ENCODE data around the gene ITGA1. TPM values are rescaled to one million over a fixed set of nuclear protein-coding genes. Genes with fewer than 3 reads are reported as not detected.

Gene ITGA1
- total RNA-seq, 1 donor from 2014 or later = 62.3 TPM

- no peak for DNase-seq (ENCODE audit: low spot score)
Observed at GRCh38 chr5:52895572-52896413, 108.1 kb downstream of the ITGA1 start.

DNA sequence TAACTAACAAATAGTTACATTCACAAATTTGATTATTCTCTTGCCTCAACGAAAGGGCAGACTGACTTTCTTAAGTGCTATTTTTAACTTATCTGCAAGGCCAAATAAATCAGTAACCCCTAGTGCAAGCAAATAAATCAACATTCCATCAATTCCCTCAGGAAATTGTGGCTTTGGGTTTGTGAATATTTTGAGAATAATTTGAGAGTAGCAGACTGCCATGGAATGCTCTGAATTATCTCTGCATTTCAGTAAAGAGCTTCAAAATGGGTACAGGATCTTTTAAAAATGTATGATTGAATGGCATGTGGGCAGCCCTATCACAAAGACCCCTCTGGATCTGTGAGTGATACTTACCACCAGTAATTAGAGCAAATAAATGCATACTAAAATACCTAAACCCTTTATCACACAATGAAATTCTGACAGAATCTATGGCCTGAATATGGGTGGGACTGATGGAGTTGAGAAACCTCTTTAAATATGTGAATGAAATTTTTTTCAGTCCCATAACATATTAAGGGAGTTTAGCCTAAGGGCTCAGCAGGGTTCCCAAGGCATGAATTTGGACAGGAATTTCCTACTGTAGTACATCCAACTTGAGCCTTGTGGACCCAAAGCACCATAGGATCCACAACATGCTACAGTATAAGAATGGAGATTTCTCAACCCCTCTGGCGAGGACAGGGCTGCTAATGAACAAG is 109.0 kb downstream of the ITGA1 start:
- no peak for DNase-seq (ENCODE audit: low spot score)

- DNase-seq (ENCODE audit: low spot score) = no peak
Observed at GRCh38 chr5:52897238-52897614, 109.5 kb downstream of the ITGA1 start.

DNA sequence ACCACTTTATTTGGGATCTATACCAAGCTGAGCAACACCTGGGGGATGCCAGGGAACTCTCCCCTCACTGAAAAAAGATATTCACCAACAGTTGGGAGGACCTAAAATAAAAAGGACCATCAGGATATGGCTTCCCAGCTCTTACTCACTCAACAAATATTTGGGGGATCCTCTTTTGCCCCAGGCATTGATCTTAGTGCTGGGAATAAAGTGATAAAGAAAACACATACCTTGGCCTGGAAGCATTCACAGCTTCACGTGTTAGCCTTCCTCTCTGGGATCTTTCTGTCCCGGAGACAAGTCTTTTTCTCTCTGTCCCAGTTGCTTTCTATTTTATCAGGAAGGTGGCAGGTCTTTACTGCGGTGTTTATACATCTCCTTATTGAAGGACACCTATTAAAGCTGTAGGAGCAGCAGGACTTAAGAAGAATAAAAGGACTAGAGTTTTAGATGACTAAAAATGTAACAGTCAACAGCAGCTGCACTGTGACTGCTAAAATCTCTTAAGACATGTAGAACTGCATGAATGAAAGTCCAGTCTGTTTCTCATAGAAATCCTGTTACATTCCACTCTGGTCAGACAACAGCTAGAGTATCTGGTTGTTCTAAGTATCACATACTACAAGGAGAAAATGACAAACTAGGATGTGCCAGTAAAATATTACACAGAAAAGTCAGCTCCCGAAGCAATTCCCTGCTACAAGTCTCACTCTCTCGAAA is 111.4 kb downstream of the ITGA1 start:
- no peak for DNase-seq (ENCODE audit: low spot score)

DNA sequence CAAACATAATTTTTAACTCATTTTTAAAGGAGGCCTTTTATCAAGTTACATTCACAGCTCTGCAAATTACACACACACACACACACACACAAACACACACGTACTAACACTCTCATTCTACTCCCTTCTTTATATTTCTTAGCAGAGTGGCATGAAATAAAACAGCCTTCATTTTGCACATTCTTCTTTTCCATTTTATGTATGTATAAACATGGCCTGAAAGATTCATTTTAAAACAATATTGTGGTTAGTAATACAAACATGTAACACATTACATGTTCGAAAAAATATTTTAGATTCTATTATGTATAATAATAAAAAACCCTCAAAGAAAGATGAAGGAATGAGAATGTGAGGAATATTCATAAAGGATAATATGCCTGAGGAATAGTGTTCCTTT is 115.4 kb downstream of the ITGA1 start:
- no peak for DNase-seq (ENCODE audit: low spot score)

GRCh38 chr5:52906343-52906742 is 118.6 kb downstream of the ITGA1 start:
- DNase-seq (ENCODE audit: low spot score) = no peak

DNA sequence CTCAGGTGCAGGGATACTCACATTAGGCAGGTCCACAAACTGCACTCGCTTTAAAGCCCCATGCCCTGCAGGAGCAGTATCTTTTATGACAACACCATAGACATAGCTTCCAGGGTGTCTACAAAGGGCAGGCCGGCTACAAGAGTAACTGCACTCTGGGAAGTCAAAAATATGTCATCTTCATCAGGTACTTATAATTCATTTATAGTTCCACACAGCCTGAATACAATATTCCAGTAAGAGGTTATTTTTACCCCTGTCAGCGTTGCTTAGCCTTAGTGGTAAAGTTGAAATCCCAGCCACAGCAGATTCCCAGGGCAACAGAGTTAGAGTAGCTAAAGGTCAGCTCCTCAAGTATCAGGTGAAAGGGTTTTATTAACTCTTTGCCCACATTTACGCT is 119.1 kb downstream of the ITGA1 start:
- DNase-seq (ENCODE audit: low spot score) = no peak

GRCh38 chr5:52909192-52909591 is 121.5 kb downstream of the ITGA1 start:
- DNase-seq (ENCODE audit: low spot score) = no peak

- no peak for DNase-seq (ENCODE audit: low spot score)
Observed at GRCh38 chr5:52910071-52910470, 122.4 kb downstream of the ITGA1 start.

- no peak for DNase-seq (ENCODE audit: low spot score)
Observed at GRCh38 chr5:52915176-52915875, 127.6 kb downstream of the ITGA1 start.

- no peak for DNase-seq (ENCODE audit: low spot score)
Observed at GRCh38 chr5:52920929-52921328, 133.2 kb downstream of the ITGA1 start.

GRCh38 chr5:52922384-52922783 is 134.7 kb downstream of the ITGA1 start:
- no peak for DNase-seq (ENCODE audit: low spot score)

DNA sequence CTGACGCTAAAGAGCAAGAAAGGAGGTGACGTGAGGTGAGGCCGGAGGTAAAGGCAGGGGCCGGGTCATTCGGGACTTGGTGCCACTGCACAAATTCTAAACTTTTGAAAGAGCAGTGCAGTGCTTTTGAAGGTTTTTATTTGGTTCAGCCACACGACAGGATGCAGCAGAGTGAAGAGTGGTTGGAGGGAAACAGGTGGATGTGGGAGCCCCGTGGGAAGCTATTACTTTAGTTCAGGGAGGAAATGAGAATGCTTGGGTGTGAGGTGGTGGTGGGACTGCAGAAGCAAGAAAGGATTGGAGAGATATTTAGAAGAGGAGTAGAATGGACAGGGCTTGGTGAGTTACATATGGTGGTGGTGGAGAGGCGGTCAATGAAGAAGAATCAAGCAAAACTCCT is 136.7 kb downstream of the ITGA1 start:
- DNase-seq (ENCODE audit: low spot score) = no peak

DNA sequence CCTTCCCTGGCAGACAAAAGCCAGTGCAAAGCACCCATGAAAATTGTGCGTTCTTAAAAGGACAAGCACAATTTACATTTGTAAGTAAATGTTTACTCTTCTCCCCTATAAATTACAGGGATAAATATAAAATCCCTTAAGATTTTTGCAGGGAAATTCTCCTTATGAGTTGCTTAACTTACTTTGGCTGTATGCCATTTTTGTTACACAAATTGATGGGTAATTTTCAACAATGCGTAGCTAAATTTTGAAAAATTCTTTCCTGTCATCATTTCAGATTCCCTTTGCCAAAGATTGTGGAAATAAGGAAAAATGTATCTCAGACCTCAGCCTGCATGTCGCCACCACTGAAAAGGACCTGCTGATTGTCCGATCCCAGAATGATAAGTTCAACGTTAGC is 137.3 kb downstream of the ITGA1 start:
- no peak for DNase-seq (ENCODE audit: low spot score)

DNA sequence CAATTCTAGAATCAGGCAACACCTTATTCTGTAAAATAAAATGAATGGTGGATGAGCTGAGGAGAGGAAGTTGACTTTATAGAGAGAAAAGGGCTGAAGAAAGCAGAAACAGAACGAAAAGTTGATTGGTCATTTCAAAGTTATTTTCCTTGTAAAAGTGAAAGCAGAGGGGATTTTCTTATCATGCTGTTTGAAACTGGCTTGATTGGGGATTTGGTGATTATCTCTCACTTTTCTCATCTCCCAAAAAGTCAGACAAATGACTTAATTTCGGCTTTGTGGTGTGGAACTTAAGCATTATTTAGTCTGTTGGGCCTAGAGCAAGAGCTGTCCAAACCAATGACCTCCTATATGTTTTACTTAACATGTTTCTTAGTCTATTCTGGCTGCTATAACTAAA is 141.0 kb downstream of the ITGA1 start:
- DNase-seq (ENCODE audit: low spot score) = no peak

- DNase-seq (ENCODE audit: low spot score) = no peak
Observed at GRCh38 chr5:52938226-52938625, 150.5 kb downstream of the ITGA1 start.

DNA sequence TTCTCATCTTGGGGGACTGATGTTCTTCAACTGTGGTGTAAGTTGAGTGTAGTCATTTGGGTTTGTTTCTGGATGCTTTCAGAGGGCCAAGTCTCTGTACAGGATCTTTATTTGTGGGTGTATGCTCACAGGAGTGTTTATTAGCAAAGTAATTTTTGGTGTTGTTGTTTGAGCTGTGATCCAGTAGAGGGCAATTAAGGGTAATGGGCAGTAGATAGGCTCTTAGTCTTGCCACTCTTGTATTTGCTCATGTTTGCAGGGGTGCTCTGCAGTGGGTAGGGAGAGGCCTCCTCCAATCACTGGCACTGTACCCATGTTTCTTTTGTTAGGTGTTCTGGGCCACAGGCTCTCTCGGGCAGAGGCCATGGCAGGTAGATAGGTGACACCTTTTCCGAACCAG is 155.6 kb downstream of the ITGA1 start:
- no peak for DNase-seq (ENCODE audit: low spot score)

DNA sequence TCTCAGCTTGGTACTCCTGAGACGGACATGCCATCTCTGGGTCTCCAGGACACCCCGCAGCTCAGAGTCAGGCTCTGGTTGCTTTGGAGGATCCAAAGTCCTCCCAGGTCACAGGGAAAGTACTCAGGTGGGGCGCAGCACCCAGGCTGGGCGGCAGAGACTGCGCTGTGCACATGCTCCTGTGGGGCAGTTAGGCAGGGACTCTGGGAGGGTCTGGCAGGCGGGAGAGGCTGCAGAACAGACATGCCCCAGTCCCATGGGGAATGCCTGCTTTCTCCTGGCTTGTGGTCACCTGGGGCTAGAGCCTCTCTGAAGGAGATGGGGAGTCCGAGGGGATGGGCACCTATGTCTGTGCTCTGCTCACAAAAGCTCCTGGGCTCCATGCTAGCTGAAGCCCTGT is 156.1 kb downstream of the ITGA1 start:
- no peak for DNase-seq (ENCODE audit: low spot score)

DNA sequence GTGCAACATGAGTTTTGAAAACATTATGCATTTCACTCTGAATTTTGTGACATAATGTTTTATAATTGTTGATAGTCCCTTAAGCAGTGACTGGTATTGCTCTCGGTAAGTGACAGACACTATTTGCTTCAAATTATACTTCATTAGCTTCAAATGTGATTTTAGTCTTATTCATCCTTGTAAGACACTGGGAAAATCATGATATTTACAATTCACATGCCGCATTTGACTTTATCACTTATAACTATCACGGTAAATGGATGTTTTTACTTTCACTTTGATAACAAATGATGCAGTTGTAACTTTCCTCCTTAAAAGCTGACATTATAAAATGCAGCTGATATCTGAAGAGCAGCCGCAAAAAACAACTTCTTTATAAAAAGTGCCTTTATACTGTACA is 157.3 kb downstream of the ITGA1 start:
- DNase-seq (ENCODE audit: low spot score) = no peak

DNA sequence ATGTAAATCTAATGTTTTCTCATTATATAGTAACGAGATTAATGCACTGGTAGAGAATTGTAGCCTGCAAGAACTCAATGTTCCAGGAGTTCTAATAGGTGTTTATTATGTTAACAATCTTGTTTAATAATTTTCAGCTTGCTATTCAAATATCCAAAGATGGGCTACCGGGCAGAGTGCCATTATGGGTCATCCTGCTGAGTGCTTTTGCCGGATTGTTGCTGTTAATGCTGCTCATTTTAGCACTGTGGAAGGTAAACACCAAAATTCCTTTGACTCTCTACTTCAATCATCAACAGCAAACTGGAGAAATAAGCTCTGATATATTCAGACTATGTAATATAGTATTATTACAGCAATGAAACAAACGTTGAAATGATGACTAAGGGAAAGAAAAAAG is 159.5 kb downstream of the ITGA1 start:
- DNase-seq (ENCODE audit: low spot score) = no peak

- DNase-seq (ENCODE audit: low spot score) = no peak
Observed at GRCh38 chr5:52947851-52948250, 160.1 kb downstream of the ITGA1 start.
